ENCODE measurements around the gene CPA4.
"Not testable (repeated sequence)": the region's sequence is repeated elsewhere in the genome, so short reads cannot be mapped to it uniquely, and the experiment has no call there.

CPA4 gene, protein sequence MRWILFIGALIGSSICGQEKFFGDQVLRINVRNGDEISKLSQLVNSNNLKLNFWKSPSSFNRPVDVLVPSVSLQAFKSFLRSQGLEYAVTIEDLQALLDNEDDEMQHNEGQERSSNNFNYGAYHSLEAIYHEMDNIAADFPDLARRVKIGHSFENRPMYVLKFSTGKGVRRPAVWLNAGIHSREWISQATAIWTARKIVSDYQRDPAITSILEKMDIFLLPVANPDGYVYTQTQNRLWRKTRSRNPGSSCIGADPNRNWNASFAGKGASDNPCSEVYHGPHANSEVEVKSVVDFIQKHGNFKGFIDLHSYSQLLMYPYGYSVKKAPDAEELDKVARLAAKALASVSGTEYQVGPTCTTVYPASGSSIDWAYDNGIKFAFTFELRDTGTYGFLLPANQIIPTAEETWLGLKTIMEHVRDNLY

DNA sequence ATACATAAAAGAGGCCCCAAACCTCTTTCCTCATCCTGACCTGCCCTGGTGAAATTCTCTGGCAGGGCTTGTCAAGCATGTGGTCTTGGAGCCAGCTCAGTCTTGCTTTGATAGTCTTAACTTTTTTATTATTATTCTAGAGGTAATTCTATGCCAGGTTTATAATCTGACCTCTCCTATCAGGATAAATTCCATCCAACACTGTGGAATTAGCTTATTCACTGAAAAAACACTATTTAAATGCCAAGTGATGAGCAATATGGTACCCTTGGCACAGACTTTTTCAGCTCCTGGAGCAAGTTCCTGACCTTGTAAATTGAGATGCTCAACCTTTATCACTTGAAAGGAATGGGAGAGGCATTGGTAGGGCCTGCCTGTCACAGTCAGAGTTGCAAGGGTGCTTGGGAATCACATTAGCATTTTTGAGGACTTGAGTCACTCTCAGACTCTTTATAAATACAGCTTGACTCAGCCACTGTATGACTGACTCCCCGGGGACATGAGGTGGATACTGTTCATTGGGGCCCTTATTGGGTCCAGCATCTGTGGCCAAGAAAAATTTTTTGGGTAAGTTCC lies at the start of gene CPA4:
Gene CPA4 (plus strand): TSS at position 480 of the 576 bp plus-strand sequence. CDS start 20 bp downstream, at position 500.
- FAIRE-seq = peak; percentile 45
- peak; percentile 94 for DNase-seq (ENCODE audit: low spot score)

DNA sequence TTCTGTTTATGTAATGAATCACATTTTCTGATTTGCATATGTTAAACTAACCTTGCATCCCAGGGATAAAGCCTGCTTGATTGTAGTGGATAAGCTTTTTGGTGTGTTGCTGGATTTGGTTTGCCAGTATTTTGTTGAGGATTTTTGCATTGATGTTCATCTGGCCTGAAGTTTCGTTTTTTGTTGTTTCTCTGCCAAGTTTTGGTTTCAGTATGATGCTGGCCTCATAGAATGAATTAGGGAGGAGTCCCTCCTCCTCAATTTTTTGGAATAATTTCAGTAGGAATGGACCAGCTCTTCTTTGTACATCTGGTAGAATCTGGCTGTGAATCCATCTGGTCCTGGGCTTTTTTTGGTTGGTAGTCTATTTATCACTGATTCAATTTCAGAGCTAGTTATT lies 49.5 kb upstream of the CPA4 start:
- not testable (repeated sequence) for FAIRE-seq; DNase-seq (ENCODE audit: low spot score)

DNA sequence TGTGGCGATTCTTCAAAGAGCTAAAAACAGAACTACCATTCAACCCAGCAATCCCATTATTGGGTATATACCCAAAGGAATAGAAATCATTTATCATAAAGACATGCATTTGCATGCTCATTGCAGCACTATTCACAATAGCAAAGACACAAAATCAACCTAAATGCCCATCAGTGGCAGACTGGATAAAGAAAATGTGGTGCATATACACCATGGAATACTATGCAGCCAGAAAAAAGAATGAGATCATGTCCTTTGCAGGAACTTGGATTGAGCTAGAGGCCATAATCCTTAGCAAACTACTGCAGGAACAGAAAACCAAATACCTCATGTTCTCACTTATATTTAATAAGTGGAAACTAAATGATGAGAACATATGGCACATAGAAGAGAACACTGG lies 46.5 kb upstream of the CPA4 start:
- not testable (repeated sequence) for FAIRE-seq; DNase-seq (ENCODE audit: low spot score)

DNA sequence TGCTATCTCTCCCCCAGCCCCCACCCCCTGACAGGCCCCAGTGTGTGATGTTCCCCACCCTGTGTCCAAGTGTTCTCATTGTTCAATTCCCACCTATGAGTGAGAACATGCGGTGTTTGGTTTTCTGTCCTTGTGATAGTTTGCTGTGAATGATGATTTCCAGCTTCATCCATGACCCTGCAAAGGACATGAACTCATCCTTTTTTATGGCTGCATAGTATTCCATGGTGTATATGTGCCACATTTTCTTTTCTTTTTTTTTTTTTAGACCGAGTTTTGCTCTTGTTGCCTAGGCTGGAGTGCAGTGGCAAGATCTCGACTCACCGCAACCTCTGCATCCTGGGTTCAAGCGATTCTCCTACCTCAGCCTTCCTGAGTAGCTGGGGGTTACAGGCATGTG lies 44.1 kb upstream of the CPA4 start:
- not testable (repeated sequence) for DNase-seq (ENCODE audit: low spot score); FAIRE-seq

DNA sequence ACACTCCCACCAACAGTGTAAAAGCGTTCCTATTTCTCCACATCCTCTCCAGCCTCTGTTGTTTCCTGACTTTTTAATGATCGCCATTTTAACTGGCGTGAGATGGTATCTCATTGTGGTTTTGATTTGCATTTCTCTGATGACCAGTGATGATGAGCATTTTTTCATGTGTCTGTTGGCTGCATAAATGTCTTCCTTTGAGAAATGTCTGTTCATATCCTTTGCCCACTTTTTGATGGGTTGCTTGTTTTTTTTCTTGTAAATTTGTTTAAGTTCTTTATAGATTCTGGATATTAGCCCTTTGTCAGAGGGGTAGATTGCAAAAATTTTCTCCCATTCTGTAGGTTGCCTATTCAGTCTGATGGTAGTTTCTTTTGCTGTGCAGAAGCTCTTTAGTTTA lies 43.3 kb upstream of the CPA4 start:
- not testable (repeated sequence) for FAIRE-seq; DNase-seq (ENCODE audit: low spot score)

DNA sequence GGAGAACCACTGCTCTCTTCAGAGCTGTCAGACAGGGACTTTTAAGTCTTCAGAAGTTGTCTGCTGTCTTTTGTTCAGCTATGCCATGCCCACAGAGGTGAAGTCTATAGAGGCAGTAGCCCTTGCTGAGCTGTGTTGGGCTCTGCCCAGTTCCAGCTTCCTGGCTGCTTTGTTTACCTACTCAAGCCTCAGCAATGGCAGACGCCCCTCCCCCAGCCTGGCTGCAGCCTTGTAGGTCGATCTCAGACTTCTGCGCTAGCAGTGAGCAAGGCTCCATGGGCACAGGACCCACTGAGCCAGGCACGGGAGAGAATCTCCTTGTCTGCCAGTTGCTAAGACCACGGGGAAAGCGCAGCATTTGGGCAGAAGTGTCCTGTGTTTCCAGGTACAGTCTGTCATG lies 38.4 kb upstream of the CPA4 start:
- DNase-seq (ENCODE audit: low spot score) (no peak), FAIRE-seq (no peak)

DNA sequence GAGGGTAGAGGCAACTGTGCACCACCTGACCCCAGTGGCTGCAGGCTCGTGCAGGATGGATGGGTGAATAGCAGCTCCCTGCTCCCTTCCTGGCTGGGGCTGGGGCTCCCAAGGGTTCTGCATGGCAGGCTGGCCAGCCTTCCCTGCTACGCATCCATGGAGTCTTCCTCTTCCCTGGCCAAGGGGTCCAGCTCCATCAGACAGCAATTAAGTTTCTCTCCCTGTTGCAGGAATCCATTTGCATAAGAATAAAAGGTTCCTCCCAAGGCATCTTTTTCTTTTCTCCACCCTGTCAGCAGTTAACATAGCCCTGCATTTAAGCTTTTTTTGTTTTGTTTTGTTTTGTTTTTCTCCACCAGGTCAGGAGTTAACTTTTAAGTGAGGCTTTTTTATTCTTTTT lies 36.3 kb upstream of the CPA4 start:
- FAIRE-seq (no peak), DNase-seq (ENCODE audit: low spot score) (no peak)

DNA sequence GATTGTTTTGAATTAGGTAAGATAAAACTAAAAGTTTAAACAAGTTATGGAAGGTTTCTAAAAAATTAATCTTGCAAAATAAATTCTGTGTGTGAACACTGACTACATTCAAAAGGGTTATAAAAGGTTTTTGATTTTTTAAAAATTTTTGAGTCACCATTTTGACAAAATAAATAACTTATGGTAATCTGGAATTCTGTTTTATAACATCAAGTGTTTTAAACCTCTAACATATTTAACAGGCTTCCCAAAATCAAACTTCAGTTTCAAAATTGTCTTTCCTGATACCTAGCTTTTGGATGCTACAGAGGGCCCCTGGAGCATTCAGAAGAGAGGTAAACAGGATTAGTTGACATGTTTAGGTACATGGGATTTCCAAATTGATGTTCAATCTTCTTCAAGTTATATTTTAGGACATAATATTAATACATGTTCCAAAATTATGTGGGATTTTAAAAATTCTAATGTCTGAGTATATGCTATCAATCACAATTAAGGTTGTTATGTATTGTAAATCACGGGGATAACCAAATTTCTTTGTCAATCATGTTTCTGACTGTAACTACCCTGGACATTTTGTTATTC lies 34.4 kb upstream of the CPA4 start:
- FAIRE-seq (no peak), DNase-seq (ENCODE audit: low spot score) (no peak)

DNA sequence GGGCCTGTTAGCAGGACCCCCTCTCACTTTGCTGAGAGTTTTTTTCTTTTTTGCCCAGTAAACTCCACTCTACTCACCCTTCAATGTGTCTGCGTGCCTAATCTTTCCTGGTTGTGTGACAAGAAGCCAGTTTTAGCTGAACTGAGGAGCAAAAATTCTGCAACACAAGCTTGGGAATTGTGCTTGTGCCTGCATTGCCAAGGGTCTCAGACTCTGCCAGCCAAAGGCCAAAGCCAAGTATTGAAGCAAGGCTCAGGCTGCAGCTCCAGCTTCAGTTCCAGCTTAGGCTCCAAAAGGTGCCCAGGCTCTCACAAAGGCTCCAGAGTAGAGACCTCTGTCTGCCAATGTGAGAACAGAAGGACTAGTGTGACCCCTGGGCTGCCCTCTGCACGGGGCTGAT lies 30.5 kb upstream of the CPA4 start:
- no peak for DNase-seq (ENCODE audit: low spot score)
- FAIRE-seq = no peak

DNA sequence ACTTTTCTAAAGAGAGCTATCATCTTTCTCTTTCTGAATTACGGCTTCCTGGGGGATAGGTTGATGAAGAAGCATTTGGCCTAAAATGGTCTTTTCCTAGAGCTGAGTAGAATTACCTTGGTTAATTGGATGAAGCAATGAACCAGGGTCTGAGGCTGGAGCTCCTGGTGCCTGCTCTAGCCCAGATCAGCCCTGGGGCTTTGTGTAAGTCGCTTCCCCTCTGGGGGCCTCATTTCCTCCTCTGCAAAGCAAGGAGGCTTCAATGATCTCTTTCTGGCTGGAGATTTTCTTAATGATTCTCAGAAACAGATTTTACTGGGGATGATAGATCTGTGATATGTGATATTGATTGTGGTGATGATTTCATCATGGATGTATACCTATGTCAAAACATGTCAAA lies 29.8 kb upstream of the CPA4 start:
- FAIRE-seq (no peak), DNase-seq (ENCODE audit: low spot score) (no peak)

DNA sequence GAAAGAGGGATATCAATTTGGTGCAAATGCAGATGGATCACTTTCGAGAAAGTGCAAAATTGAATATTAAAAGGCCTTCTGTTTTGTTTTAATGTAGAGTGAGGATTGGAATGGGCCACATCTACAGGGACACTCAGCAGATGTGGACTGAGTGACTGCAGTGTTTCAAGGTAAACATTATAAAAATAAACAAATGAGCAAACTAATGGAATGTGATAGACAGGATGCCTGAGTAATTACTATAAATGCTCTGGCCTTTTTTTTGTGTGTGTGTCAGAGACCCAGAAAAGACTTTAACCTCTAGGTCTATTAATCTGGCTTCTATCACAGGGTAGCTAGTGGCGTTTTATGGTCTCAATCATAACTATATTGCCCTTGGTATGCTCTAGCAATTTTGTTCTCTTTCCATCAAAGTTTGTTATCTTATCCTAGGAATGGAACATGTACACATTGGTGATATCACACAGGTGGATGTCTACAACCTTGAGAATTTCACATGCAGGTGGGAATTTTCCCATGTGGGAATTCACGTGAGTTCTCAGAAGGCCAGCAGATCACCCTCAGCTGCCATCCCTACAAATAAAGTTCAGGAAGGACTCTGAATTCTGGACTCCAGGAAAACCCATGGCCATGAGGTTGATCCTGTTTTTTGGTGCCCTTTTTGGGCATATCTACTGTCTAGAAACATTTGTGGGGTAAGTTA lies 26.6 kb upstream of the CPA4 start, which contains the start of gene CPA2:
Gene CPA2 (plus strand): TSS at position 606 of the 703 bp plus-strand sequence. CDS start 19 bp downstream, at position 625.
- FAIRE-seq (no peak), DNase-seq (ENCODE audit: low spot score) (no peak)

DNA sequence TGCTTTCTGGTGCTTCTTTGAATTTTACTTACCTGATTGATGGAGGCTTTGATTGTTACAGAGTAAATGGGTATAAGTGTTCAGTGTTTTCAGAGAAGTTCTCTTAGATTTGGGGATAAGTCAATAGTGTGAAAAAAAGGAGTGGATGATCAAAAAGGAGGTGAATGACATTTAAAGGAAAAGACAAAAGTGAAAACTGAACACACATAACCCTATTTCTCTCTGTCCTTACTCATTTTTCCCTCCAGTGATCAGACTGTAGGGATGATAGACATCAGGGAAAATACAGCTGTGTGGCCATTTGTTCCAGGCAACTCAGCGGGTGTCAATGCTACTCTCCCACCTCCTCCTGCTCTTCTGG lies 26.0 kb upstream of the CPA4 start:
- FAIRE-seq (no peak), DNase-seq (ENCODE audit: low spot score) (no peak)

DNA sequence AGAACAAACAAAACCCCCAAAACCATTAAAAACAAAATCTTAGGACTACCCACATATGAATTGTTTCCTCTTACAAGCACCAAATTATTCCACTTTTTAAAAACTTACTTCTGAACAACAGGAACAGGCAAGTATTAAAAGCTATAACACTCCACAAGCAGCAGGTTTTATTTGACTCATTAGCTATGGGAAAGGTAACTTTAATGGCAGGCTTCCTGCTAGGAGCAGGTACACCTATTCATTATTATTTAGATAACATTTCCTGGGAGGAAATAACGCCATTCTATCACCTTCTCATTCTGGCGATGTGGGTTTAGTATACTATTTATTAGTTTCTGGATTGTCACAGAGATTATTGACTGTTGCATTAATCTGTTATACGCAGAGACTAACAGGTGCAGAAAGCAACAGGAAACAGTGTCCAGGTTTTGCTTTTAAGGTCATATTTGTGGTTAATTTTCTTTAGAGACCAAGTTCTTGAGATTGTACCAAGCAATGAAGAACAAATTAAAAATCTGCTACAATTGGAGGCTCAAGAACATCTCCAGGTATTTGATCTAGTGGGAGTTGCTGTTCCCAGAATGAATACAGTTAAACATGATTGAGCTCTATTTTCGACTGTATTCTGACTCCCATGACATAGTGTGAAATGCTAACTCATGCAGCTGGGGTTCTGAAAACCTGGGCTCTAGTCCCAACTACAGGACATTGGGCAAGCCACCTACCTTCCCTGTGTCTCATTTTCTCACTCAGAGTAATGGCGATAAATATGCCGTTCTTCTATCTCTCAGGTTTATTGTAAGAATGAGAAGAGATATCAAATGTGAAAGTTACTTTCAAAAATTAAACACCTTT lies 24.3 kb upstream of the CPA4 start:
- FAIRE-seq = no peak
- no peak for DNase-seq (ENCODE audit: low spot score)

DNA sequence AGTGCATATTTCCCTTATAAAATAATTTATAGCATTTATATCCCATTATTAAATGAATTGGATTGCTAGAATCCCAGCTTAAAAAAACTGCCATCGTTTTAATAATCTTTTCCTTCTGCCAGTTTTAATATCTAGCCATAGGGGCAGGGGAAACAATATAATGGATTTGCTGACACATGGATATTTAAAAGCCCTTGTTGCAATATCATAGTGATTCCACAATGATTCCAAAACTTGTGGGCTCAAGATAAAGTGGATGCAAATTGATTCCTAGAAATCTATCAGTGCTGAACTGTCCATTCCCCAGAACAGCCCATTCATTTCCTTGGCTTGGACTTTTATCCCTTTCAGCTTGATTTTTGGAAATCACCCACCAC lies 23.7 kb upstream of the CPA4 start:
- no peak for FAIRE-seq
- no peak for DNase-seq (ENCODE audit: low spot score)

DNA sequence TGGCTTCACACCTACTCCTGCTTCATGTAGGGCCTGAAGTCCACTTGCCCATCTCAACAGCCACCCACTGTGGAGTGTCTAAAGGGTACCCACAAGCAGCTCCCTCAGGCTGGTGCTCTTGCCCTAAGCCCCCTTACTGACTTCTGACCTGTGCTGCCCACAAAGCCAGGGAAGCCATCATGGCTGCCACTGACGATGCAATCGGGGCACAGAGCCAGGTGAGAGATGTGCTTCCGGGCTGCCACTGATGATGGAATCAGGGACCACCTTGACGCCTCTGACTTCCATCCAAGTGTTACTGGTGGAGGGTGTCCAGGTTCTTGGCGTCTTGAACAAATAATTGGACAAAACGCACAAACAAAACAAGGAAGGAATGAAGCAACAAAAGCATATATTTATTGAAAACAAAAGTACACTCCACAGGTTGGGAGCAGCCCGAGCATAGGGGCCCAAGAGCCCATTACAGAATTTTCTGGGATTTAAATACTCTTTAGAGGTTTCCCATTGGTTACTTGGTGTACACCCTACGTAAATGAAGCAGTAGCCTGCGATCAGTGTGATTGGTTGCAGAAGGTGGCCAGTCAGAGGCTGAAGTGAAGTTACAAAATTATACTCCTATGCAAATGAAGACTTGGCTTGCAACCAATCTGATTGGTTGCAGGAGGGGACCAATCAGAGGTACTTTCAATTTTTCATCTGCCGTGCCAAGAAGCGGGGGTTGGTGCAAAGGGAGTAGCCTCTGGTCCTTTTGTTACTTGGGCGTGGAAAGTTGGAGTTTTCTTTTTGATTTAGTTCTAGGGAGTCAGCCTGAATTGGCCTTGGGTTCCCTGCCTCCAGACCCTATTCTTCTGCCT lies 21.8 kb upstream of the CPA4 start:
- DNase-seq (ENCODE audit: low spot score) = no peak
- FAIRE-seq = no peak

DNA sequence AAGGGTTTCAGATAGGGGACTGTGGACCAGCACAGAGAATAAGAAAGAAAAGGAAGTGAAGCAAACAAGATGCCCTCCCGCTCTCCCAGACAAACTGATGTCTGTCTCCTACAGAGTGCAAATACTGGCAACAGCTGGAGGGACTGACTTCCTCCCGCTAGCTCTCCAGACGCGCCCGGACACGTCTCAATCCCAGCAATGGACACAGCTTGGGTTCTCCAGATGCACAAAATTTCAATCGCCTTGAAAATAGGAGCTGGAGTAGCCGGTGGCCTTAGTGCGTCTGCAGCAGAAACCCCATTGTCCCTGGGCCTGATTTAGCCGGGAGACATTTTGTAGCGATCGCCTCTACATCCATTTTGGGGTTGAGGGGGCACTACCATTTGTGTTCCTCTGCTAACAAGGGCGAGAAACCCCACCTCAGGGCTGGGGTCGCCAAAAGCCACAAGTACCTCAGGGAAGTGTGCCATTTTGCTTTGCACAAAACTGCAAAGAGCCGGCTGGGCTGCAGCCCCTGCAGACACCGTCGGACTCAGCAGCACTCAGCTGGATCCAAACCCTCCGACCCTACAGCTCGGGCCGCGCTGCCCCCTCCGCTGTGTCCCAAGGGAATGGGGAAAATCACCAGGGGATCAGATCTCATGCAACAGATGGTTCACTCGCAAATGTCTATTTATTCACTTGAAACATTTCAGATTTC lies 20.4 kb upstream of the CPA4 start:
- DNase-seq (ENCODE audit: low spot score) (no peak), FAIRE-seq (no peak)

DNA sequence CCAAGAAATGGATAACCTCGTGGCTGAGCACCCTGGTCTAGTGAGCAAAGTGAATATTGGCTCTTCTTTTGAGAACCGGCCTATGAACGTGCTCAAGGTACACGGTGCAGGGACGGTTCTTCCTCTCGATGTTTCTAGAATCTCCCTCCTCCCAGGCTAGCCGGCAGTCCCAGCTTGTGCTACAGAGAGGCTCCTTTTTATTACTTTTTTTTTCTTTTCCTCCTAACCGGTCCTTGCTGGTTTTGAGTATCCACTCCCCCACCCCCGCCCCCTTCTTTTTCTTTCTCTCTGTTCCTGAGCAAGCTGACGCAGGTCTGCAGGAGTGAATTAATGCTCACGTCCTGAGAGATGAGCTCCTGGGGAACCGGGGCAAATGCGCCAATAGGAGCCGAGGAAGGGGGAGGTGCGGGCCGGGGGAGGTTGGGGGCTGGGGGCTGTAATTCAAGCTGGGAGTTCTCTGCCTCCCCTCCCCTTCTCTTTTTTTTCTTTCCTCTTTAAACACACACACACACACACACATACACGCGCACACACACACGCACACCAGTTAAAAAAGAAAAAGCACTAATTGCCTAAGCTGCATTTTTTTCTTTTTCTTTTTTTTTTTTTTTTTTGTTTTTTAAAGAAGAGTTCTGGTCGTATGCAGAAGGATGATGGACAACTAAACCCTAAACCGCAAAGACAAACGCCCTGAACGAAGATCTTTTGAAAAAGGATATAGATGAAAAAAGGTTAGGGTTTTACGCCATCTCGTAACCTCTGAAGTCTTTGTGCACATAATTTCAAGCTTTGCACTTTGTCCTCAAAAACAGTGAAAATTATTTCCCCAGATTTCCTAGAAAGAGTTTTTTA lies 19.7 kb upstream of the CPA4 start:
- FAIRE-seq = no peak
- DNase-seq (ENCODE audit: low spot score) = no peak

DNA sequence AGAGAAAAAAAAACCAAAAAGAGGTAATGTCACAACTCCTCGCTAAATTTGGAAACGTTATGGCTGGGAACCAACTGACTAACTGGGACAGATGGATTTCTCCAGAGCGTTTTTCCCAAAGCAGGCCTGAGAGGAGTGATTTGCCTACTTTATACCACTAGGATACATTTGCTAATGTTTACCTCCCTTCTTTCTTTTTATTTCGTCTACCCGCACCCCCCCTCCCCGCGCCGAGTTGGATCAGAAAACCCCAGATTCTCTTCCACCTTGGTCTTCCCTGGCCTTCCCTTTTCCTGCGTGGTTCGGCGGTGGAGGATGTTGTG lies 19.1 kb upstream of the CPA4 start:
- DNase-seq (ENCODE audit: low spot score) (no peak), FAIRE-seq (no peak)

DNA sequence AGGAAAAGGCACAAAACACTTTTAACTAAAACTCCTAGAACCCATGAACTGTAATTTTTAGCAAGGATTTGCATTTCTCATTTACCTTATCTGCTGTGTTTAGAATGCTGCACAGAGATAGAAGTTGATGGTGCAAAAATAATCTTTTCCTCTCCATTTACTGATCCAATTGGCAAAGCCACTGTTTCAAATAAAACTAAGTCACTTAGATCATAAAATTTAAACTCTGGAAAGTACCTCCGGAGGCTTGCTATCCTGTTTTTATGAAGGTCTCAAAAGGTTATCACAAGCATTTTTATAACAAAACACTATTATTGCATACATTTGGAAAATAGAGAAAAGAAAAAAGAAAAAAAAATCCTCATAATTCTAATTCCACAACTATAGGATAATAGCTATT lies 18.7 kb upstream of the CPA4 start:
- DNase-seq (ENCODE audit: low spot score) (no peak), FAIRE-seq (no peak)
